Fibroblast of skin of right quadriceps (primary cell): ENCODE results near the gene ARNT2.
A peak's percentile ranks its signal among the peaks of the same experiment; 100 is the strongest.

Experiments
- DNase-seq: peaks from one replicate; pipeline ENCODE4 v3.0.0-alpha.2; 2013

ARNT2 gene

DNA sequence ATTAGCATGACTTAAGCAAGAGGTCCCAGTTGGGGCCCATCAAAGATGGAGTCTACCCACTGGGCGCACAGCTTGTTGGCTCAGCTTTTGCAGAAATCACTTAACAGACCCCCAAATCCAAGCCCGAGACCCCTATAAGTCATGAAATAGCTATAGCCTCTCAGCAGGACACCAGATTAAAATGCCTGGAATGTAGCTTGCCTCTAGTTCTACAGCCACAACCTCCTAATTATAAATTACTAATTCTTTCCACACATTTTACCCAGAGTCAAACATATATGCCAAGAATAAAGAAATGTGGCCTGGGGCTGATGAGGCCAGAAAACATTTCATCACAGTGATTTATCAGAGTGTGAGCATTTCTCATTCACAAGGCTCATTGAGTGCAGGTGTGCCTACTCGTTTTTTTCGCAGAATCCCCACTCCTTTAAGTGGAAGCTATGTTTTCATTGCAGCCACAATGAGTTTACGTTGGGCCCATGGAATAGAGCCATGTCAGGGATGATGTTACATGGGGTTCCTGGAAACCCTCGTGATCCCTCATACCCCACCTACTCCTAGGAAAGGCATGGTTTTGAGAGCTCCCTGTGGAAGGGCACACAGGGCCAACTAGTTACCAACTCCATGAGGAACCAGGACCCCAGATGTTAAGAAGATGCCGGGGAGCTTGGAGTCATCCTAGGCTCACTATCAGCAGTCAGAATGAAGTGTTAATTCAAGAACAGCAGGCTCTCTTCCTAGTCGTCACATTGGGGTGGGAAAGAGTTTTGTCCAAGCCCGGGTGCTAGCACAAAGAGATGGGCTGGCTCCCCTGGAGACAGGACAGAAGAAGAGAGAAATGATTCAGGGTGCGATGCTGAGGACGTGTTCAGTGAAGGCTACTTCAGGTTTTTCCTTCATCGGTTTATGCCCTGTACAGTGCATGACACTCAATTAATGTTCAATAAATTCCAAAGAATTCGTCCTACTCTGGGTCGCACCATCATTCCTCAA is 200.7 kb downstream of the ARNT2 start:
- DNase-seq = peak; percentile 80

DNA sequence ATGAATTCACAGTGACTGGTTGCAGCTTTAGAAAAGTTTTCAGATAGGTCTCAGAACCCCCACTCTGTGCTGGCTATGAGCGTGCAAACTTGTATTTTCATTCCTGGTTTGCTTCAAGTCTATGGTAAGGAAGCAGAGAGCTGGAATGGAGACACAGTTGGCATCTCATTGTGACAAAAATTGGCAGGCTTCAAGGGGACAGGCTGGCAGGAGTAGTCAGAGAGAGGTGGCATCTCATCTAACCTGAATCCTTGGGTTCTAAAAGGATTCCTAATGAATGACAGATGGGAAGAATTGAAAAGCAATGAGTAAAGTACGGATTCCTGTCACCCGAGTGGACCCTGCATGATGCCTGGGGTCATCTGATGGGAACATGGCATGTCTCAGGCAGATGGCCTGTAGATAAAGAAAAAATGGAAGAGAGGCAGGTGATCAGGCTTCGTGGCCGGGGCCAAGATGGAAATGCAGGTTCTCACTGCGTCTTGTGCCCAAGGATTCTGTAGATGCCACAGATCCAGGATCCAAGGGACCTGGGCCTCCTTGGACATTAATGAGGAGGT is 201.5 kb downstream of the ARNT2 start:
- no peak for DNase-seq

DNA sequence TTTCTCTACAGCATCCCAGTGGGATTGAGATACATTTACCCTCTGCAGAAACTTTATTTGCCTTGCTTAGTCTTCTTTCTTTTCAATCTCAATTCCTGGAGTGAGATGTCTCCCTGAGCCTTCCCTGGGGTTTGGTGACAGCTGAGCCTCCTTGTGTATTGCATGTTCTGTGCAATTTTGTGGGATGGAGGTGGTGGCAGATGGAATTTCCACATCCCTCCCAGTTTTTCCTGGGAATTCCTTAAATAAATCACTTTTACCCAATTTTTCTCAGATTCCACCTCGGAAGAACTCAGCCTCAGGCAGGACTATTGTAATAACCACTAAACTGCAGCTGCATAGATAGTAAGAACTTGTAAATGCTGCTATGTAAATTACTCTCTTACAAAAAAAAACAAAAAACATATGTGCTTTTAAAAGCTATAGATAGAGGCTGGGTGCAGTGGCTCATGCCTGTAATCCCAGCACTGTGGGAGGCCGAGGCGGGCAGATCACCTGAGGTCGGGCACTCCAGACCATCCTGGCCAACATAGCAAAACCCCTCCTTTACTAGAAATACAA is 202.4 kb downstream of the ARNT2 start:
- DNase-seq = peak; percentile 45

DNA sequence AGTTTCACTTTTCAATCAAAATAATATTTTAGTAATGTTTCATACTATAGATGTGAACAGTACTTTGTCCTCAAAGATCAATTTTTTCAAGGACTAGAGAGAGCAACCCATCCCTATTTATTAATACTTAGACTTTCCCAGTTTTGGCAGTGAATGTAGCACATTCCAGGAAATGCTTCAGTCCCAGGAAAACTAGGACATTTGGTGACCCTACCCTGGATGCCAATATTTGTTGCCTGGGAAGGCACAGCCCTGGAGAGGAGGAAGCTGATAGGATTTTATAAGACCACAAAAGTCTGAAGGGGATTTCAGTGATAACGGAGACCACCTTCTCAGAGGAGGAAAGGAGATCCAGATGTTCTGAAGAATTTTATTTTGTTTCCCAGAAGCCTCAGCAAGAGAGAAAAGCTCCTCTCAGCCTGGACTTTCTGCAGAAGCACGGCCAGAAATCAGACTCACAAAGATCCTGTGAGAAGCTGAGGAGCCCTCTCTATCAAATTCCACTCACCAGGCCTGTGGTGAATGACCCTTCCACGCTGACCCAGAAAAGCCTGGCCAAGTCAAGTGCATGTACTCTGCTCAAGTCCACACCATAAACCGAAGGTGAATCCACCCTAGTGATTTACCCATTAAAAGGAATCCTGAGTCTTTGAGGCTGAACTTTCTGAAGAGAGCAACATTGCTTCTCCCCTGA is 203.3 kb downstream of the ARNT2 start:
- DNase-seq = no peak

DNA sequence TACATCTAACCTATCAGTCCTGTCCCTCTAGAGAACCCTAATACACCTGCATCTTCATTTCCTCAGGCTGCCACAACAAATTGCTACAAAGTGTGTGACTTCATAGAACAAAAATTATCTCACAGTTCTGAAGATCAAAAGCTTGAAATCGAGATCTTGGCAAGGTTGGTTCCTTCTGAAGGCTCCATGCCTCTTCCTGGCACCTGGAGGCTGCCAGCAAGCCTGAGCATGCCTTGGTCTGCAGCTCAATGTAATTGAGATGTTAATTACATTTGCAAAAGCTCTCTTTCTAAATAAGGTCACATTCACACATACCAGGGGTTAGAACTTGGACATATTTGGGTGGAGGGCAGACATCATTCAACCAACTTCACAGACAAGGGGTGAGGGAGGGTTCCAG is 204.5 kb downstream of the ARNT2 start:
- DNase-seq = no peak

DNA sequence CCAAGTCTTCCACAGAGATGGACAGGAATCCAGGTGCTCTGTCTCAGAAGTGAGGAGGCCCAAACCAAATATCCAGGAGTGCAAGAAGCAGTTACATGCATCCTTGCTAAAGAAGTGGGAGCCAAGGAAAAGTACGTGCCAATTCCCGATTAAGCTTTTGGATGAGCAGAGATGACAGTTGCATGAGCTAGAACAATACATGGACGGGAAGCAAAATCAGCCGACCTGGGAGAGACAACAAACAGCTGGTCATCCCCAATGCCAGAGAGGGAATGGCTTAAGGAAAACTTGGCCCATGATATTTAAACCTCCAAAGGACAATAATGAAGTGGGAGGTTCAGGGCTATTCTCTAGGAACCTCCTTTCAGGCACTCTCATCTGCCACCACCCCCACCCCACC is 204.9 kb downstream of the ARNT2 start:
- no peak for DNase-seq

DNA sequence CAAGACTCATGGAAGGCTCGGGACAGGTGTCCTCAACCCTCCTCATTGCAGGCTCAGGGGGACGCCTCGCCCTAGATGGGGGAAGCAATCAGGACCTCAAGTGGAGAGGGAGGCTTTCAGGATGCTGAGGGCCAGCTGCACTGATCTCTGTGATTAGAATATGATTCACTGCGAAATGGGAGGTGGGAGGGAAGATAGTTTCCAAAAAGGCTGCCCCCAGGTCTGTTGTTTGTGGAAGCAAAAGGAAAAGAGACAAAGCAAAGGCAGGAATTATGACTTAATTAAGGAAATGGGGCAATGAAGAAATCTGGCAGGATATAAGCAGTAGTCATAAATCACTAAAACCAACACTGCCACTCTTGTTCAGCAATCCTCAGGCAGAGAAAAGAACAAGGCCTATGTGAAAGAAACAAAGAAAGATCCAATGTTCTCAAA is 205.3 kb downstream of the ARNT2 start:
- DNase-seq = peak; percentile 37

DNA sequence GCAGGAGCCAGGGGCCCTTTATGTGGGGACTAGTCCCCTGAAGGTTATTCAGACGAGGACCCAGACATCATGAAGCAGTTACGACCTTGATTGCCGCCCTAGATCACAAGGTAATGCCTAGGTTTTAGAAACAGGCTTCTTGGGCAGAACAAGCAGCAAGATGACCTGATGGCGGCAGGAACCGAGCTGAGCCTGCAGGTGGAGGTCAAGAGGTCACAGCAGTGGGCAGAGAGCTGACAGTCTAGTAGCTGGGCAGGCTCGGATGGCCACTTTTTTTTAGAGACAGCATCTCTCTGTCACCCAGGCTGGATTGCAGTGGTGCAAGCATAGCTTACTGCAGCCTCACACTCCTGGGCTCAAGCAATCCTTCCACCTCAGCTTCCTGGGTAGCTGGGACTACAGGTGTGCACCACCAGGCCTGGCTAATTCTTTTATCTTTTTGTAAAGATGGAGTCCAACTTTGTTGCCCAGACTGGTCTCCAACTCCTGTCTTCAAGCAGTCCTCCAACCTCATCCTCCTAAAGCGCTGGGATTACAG is 207.4 kb downstream of the ARNT2 start:
- no peak for DNase-seq

DNA sequence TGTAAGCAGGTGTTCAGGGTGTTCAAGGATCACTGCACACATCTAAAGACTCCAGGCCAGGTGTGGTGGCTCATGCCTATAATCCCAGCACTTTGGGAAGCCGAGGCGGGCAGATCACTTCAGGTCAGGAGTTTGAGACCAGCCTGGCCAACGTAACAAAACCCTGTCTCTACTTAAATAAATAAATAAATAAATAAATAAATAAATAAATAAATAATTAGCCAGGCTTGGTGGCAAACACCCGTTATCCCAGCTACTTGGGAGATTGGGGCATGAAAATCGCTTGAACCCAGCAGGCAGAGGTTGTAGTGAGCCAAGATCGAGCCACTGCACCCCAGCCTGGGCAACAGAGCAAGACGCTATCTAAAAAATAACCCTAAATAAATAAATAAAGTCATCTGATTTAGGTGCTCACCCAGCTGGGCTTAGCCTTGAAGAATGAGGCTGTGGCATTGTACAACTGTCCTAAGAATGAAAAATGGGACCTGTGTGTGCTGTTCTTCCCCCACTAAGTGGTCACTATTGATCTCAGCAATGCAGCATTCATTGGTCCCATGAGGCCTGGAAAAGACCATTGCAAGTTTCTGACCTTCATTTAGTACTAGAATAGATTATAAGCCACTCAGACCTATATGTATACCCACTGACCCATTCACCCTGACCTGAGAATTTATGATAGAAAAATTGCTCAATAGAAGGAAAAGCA is 208.1 kb downstream of the ARNT2 start:
- DNase-seq = no peak

DNA sequence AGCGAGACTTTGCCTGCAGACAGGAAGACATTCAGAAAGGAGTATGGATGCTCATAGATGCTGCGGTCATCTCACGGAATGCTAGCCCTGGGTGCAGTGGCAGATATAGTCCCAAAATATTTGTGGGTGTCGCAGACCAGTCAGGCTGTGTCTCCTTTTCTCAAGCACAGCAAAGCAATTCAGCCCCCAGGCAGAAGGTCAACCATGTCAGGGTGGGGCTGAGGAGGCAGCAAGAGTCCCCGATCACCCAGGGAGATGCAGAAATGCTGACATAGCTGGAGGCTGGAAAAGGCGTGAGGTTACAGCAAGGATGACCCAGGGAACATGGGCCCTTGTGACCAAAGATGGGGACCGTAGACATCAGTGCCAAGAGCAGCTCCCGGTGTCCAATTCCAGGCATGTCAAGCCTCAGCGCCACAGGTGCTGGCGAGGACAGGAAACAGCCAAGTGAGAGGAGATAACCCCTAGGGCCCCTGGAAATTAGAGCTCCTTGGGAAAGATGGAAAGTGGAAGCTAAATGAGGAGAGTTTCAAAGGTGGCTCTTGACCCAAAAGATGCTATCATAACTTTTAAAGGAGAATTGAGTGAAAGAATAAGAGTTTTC is 209.7 kb downstream of the ARNT2 start:
- no peak for DNase-seq

DNA sequence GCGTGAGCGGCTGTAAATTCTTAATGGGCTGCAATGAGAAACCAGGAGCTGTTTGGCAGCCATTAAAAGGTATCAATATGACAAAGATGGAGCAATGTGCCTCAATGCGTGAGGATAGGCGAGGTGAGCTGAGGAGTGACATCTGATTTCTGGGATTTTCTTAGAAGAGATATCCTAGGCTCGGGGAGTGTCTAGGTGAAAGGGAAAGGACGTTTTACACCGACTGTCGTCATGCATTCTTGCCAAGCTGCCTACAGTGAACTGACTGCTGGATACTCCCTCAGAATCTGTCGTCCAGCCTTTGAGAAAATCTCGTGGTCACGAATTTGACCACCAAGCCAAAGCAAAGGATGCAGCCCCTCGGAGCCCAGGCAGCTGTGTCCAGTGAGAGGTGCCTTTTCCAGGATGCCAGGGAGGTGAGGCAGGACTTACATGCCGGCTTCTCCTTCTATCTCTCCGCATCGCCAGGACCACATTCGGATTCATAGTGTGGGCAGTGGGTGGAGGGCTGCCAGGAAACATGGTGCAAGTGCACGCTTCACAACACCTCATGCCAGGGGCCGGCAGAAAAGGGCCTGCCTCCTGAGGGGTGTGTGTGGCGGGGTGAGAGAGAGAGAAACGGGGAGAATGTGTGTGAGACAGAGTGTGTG is 210.7 kb downstream of the ARNT2 start:
- DNase-seq = no peak

DNA sequence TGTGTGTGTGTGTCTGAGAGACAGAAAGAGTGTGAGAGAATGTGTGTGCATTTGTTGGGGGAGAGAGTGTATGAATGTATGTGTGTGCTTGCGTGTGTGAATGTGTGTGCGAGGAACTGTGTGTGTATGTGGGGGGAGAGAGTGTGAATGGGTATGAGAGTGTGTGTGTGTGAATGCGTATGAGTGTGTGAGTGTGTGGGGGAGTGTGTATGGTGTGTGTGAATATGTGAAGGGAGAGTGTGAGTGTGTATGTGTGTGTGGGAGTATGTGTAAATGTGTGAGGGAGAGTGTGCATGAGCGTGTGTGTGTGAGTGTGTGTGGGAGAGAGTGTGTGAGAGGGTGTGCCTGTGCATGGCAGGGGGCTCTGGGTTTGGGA is 211.2 kb downstream of the ARNT2 start:
- no peak for DNase-seq

DNA sequence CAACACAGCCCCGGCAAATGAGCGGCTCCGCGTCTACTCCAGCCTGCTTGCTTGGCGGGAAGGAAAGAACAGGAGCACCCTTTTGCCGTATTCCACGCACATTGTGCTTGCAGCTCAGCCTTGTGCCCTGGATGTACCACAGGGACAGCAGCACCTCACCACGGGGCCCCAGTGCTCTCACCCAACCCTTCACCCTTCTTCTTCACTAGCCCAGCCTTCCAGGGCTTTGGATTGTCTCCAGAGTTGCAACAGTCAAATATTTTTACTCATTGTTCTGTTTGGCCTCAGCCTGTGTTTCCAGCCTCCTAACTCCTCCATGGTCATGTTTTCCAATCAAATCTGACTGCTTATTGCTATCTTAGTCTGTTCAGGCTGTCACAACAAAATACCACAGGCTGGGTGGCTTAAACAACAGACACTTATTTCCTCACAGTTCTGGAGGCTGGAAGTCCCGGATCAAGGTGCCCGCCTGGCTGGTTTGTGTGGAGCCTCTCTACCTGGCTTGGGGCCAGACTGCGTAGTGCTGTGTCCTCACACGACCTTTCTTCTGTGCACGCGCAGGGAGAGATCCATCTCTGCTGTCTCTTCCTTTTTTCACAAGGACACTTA is 211.7 kb downstream of the ARNT2 start:
- peak; percentile 59 for DNase-seq

DNA sequence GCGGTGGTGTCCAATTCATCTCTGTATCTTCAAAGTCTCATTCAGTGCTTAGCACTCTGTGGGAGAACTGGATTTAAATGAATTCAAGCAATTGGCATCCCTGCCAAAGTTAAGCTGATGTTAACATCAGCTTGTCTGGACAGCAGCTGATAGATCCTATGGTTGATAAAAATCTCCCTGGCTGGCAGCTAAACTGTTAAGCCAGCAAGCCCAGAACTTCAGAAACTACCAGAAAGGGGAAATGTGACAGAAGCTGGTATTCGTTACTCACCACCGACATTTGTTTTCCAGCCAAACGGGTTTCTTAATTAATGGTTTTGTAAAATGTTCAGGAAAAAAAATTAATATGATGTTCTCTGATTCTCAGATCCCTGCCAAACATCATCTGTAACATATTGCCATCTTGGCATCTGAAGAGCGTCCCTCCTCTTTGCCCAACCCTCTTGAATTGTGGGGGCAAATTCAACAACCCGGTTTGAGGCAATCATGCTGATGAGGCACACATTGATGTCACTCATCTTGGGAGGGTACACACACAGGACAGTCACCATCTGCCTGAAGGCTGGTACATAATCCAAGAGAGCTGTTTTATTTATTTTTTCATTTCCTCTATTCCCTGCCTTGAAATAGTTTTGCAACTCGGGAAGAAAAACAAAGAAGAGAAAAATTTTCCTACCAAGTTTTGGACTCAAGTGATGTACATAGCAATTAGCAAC is 214.7 kb downstream of the ARNT2 start:
- DNase-seq = no peak

DNA sequence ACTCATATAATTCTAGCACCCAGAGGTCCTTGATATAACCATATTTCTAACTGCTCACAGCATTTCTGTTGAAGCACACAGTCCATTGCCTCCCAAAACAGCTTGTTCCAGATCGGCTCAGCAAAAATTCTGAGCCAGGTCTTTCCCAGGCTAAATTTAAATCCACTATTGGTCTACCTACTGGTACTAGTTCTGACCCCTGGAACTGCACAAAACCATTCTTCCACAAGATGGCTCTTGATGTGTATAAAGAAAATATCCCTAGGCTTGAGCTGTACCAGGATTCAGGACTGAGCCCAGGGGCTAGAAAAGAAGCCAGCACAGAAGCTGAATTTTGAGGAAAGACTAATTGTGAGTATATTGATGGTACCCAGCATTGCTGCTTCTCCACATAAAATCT is 215.5 kb downstream of the ARNT2 start:
- DNase-seq = no peak

DNA sequence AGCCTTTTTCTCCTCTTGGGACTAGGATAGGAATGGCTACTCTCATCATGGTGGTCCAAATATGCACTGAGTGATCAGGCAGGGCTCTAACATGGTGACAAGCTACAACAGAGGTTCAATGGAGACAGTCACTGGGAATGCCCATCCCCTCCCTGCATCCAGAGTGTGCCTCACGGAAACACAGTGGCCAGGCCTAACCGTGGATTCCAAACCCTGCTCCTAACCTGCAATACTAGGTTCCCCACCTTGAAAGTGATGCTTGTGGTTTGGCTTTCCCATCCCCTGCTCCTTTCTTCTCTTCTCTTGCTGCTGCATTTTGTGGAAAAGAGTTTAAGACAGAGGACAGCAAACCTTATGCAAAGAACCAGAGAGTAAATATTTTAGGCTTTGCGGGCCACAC is 216.0 kb downstream of the ARNT2 start:
- no peak for DNase-seq

DNA sequence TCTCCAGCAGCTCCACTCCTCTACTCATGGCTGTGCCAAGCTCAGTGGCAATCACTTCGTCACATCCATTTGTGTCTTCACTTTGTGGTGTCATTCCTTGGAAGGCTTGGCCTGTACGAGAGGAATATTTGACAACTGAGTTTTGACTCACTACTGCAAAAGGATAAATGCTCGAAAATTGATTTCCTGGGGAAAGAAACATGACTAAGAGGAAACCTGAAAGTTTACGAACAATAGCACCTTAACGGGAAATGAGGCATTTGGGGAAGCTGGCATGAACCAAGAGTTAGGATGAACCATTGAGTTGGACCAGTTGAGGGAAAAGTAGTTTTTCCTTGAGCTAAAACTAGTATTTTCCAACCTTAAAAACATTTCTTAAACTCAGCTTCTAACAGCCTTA is 216.7 kb downstream of the ARNT2 start:
- no peak for DNase-seq

DNA sequence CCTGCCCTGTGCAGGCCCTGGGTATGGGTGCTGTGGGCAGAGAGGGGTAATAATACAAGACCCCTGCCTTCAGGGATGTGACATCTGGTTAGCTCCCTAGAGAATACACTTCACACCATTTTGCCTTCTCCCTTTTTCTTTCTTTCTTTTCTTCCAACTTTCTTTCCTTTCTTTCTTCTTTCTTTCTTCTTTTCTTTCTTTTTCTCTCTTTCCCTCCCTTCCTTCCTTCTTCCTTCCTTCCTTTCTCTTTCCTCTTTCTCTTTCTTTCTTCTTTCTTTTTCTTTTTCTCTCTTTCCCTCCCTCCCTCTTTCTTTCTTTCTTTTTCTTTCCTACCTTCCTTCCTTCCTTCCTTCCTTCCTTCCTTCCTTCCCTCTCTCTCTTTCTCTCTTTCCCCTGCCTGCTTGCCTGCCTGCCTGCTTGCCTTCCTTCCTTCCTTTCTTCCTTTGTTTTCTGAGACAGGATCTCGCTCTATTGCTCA is 222.5 kb downstream of the ARNT2 start:
- DNase-seq = no peak

DNA sequence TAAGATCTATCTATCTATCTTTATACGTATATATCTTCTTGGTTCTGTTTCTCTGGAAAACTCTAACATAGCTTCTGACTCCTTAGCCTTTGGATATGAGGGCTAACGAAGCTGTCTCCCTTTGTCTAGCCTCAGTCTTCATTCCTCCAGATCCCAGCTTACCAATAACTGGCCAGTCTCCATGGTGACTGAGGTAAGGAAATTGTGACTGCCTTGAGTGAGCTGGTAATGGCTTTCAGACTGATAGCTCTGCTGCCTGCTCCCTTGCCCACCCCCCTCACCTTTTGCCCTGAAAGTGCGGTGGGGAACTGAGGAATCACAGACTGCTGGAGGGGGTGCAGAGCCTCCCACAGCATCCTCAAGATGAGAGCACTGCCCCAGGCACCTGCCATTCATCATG is 225.2 kb downstream of the ARNT2 start:
- DNase-seq = no peak

DNA sequence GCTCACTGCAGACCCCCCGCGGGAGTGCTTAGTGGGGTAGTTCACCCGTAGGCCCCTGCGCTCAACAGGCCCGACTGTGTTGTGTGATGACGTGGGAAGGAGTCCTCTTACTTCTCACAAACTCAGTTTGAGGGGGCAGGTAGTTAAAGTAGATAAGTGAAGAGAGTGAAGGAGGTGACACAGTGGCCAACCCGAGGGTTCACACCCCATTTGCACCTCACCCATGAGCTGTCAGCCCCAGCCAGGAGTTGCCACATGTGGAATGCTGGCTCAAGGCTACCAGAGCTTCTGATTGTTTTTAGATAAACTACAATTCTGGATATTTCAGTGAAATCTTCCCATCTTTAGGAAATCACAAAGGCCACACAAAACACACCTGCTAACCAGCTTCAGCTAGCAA is 226.8 kb downstream of the ARNT2 start:
- DNase-seq = no peak
